HCT116 (cell line): ENCODE measurements around the gene ERICH6B. TPM values are rescaled to one million over a fixed set of nuclear protein-coding genes. Genes with fewer than 3 reads are reported as not detected.

Source experiments
- ATAC-seq: fragments of 200-7000 bp; cut with Tn5 transposase; 2 replicates; pipeline ENCODE4 v1.9.1; 2020; ENCODE audit warnings: mild to moderate bottlenecking, moderate library complexity
- BruUV-seq: library from RNA; stranded (reverse); fragments of 400-500 nt; replicated peaks from 2 replicates; lab custom pipeline; 2021; lab: Mats Ljungman, UMichigan
- CTCF ChIA-PET: fragments of 300-600 bp; sonication (Branson Sonifier 250); formaldehyde crosslinking; loops from one replicate; lab custom pipeline; 2021; ENCODE audit warnings: antibody characterized with exemption; lab: Charles Lee
- POLR2A ChIA-PET: fragments of 300-600, 350-600 bp; sonication (Branson Sonifier 250); formaldehyde crosslinking; loops from one replicate; lab custom pipeline; 2021; ENCODE audit warnings: antibody characterized with exemption; lab: Charles Lee
- RAD21 ChIA-PET, 2 experiments: fragments of 300-600 bp; sonication (Branson Sonifier 250); formaldehyde crosslinking; loops; one replicate each; lab custom pipeline; 2023; ENCODE audit warnings: low total read pairs in 2 of 2; ENCODE audit not compliant: uncharacterized antibody in 2 of 2, unreplicated experiment in 2 of 2, low non-redundant PET in 1 of 2; lab: Charles Lee
- DNase-seq: peaks from one replicate; pipeline ENCODE4 v3.0.0-alpha.2; 2010; ENCODE audit warnings: low read depth, low spot score
- H2AFZ ChIP-seq: fragments of 200-600 bp; shearing (Covaris generic), sonication (generic); 2 replicates; pipeline ENCODE4 v1.6.1; 2017; ENCODE audit warnings: low read depth, mixed run types, mixed read lengths, antibody characterized with exemption, low read length; ENCODE audit not compliant: poor library complexity, severe bottlenecking
- H3K27ac ChIP-seq: 2 replicates; pipeline ENCODE4 v1.5.1; 2012; ENCODE audit warnings: low read depth, low read length
- H3K27me3 ChIP-seq: fragments of 200-600 bp; sonication (generic); 2 replicates; pipeline ENCODE4 v1.6.1; 2016; ENCODE audit warnings: mixed run types, low read length, mixed read lengths; ENCODE audit not compliant: insufficient read depth
- H3K36me3 ChIP-seq, 2 experiments: fragments of 200-500 bp in 1 of 2; fragments of 200-600 bp in 1 of 2; sonication (Bioruptor generic) in 1 of 2; sonication (generic) in 1 of 2; 2 replicates each; pipeline versions ENCODE4 v1.5.1 to v1.6.1; 2014 to 2016; ENCODE audit warnings: low read length in 2 of 2, inconsistent platforms in 1 of 2, mixed read lengths in 1 of 2, mixed run types in 1 of 2; ENCODE audit not compliant: insufficient read depth in 2 of 2, control insufficient read depth in 1 of 2
- H3K4me1 ChIP-seq, 2 experiments: fragments of 200-600 bp in 1 of 2; sonication (generic) in 1 of 2; 2 replicates each; pipeline versions ENCODE4 v1.5.1 to v1.6.1; 2012 to 2017; ENCODE audit warnings: low read length in 2 of 2, inconsistent platforms in 1 of 2, mild to moderate bottlenecking in 1 of 2, mixed read lengths in 1 of 2, mixed run types in 1 of 2, moderate library complexity in 1 of 2; ENCODE audit not compliant: insufficient read depth in 2 of 2, control insufficient read depth in 1 of 2
- H3K4me2 ChIP-seq: fragments of 200-600 bp; sonication (generic); 2 replicates; pipeline ENCODE4 v1.6.1; 2017; ENCODE audit warnings: mixed run types, low read length, mixed read lengths
- H3K4me3 ChIP-seq, 2 experiments: fragments of 200-600 bp in 1 of 2; sonication (generic) in 1 of 2; replicated peaks in 1 of 2; 2 replicates each; pipeline ENCODE4 v1.5.1; 2011 to 2016; ENCODE audit warnings: low read length in 2 of 2, control low read depth in 1 of 2, low read depth in 1 of 2, mild to moderate bottlenecking in 1 of 2, mixed read lengths in 1 of 2, mixed run types in 1 of 2
- H3K79me2 ChIP-seq: fragments of 200-600 bp; sonication (generic); 2 replicates; pipeline ENCODE4 v1.6.1; 2017; ENCODE audit warnings: mild to moderate bottlenecking, mixed run types, low read length, moderate library complexity, mixed read lengths; ENCODE audit not compliant: insufficient read depth
- H3K9ac ChIP-seq: fragments of 200-600 bp; sonication (generic); 2 replicates; pipeline ENCODE4 v1.6.1; 2016; ENCODE audit warnings: low read length, mixed read lengths
- H3K9me2 ChIP-seq: fragments of 200-600 bp; sonication (generic), shearing (Covaris generic); 2 replicates; pipeline ENCODE4 v1.6.1; 2017; ENCODE audit warnings: mixed run types, mild to moderate bottlenecking, moderate library complexity; ENCODE audit not compliant: insufficient read depth
- H3K9me3 ChIP-seq, 2 experiments: fragments of 200-500 bp in 1 of 2; fragments of 200-600 bp in 1 of 2; sonication (Bioruptor generic) in 1 of 2; sonication (generic) in 1 of 2; 2 replicates each; pipeline ENCODE4 v1.6.1; 2014 to 2017; ENCODE audit warnings: low read length in 2 of 2, mixed read lengths in 2 of 2, inconsistent platforms in 1 of 2, low read depth in 1 of 2, mild to moderate bottlenecking in 1 of 2, mixed run types in 1 of 2, moderate library complexity in 1 of 2; ENCODE audit not compliant: control insufficient read depth in 1 of 2, insufficient read depth in 1 of 2
- H4K20me1 ChIP-seq: fragments of 200-600 bp; sonication (generic), shearing (Covaris generic); 2 replicates; pipeline ENCODE4 v1.6.1; 2017; ENCODE audit warnings: mixed run types, mild to moderate bottlenecking, moderate library complexity; ENCODE audit not compliant: insufficient read depth
- SIN3A ChIP-seq: IDR thresholded peaks from 2 replicates; pipeline ENCODE4 v1.6.1; 2012; ENCODE audit warnings: low read depth
- ZBTB33 ChIP-seq: IDR thresholded peaks from 2 replicates; pipeline ENCODE4 v1.6.1; 2011; ENCODE audit warnings: mild to moderate bottlenecking, low read length, moderate library complexity; ENCODE audit not compliant: insufficient replicate concordance; ENCODE audit errors: extremely low read depth
- intact Hi-C: fragments of 100-400 bp; cut with micrococcal nuclease; formaldehyde crosslinking; loops from 2 replicates; pipeline ENCODE4 v1.10.0; 2022
- total RNA-seq: library from RNA; stranded (reverse); gene quantifications from one replicate; pipeline ENCODE4 v1.2.1, GENCODE V29; 2021; ENCODE audit not compliant: unreplicated experiment
- TF ChIP-seq, protein P1 (sequence below), 3 experiments: fragments of 200-600 bp in 1 of 3; sonication (generic) in 1 of 3; IDR thresholded peaks in 2 of 3; conservative IDR thresholded peaks in 1 of 3; 2 replicates each; pipeline ENCODE4 v1.5.1; 2012 to 2017; ENCODE audit warnings: low read depth in 2 of 3, low read length in 2 of 3, antibody characterized with exemption in 1 of 3, borderline replicate concordance in 1 of 3, control low read depth in 1 of 3, mild to moderate bottlenecking in 1 of 3, mixed read lengths in 1 of 3, mixed run types in 1 of 3, moderate library complexity in 1 of 3; ENCODE audit not compliant: insufficient read depth in 1 of 3

Gene ERICH6B
- total RNA-seq, 1 experiment from 2014 or later = not detected

GRCh38 chr13:45592758-45593157 lies 22.8 kb downstream of the ERICH6B start:
- H3K36me3 ChIP-seq = no peaks in the 10 kb centered on the region
- TF ChIP-seq ZBTB33 = no peak
- no TSS peak for BruUV-seq
- peaks cover 34% of the 10 kb centered on the region for H3K27me3 ChIP-seq
- no peak overlapping the region for H3K27ac ChIP-seq
- H2AFZ ChIP-seq = no peak overlapping the region
- H3K9ac ChIP-seq = no peak overlapping the region
- ATAC-seq (no peak), DNase-seq (no peak)
- H3K4me1 ChIP-seq = no peaks in the 10 kb centered on the region
- no peaks in the 10 kb centered on the region for H4K20me1 ChIP-seq
- ChIA-PET RAD21 (no interaction called here), POLR2A (no interaction called here), CTCF (no interaction called here)
- intact Hi-C loops = no loop called here
- H3K9me2 ChIP-seq = no peaks in the 10 kb centered on the region
- no peak overlapping the region for H3K4me2 ChIP-seq
- no peaks in the 10 kb centered on the region for H3K9me3 ChIP-seq
- no peak overlapping the region for H3K4me3 ChIP-seq
- H3K79me2 ChIP-seq = no peaks in the 10 kb centered on the region

- Histone ChIP-seq H3K9ac (no peak overlapping the region), H3K9me2 (no peaks in the 10 kb centered on the region), H3K36me3 (no peaks in the 10 kb centered on the region), H3K79me2 (no peaks in the 10 kb centered on the region), H3K4me3 (no peak overlapping the region), H3K27me3 (peaks cover 17% of the 10 kb centered on the region), H3K9me3 (no peaks in the 10 kb centered on the region), H3K4me1 (no peaks in the 10 kb centered on the region), H4K20me1 (no peaks in the 10 kb centered on the region), H3K27ac (no peak overlapping the region), H2AFZ (no peak overlapping the region), H3K4me2 (no peak overlapping the region)
- TF ChIP-seq, protein P1, sequence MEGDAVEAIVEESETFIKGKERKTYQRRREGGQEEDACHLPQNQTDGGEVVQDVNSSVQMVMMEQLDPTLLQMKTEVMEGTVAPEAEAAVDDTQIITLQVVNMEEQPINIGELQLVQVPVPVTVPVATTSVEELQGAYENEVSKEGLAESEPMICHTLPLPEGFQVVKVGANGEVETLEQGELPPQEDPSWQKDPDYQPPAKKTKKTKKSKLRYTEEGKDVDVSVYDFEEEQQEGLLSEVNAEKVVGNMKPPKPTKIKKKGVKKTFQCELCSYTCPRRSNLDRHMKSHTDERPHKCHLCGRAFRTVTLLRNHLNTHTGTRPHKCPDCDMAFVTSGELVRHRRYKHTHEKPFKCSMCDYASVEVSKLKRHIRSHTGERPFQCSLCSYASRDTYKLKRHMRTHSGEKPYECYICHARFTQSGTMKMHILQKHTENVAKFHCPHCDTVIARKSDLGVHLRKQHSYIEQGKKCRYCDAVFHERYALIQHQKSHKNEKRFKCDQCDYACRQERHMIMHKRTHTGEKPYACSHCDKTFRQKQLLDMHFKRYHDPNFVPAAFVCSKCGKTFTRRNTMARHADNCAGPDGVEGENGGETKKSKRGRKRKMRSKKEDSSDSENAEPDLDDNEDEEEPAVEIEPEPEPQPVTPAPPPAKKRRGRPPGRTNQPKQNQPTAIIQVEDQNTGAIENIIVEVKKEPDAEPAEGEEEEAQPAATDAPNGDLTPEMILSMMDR (IDR thresholded peaks at IDR 0.05 in 2 of 3, conservative IDR thresholded peaks at IDR 0.05 in 1 of 3; ENCODE audit: borderline replicate concordance in 1 of 3, insufficient read depth in 1 of 3, low read depth in 2 of 3, low read length in 2 of 3) = no peak
- no peak for TF ChIP-seq SIN3A
- CTCF ChIA-PET = no interaction called here
- intact Hi-C loops = no loop called here
- RAD21 ChIA-PET = no interaction called here
- ATAC-seq (no peak), DNase-seq (no peak)
- no TSS peak for BruUV-seq
- POLR2A ChIA-PET = no interaction called here
Measured at GRCh38 chr13:45590066-45590465, 25.5 kb downstream of the ERICH6B start.
